ENCODE measurements around the gene LRRFIP2. TPM values are rescaled to one million over a fixed set of nuclear protein-coding genes. Genes with fewer than 3 reads are reported as not detected.

The LRRFIP2 gene
- total RNA-seq, 1 donor from 2014 or later: 34.1 TPM

GRCh38 chr3:37139567-37140052, 34.8 kb downstream of the LRRFIP2 start:
- H3K36me3 ChIP-seq (ENCODE audit: control insufficient read depth, insufficient read depth, low read length): no peaks in the 10 kb centered on the region
- H3K4me3 ChIP-seq (ENCODE audit: low read depth, low read length): no peak overlapping the region
- TF ChIP-seq CTCF (IDR thresholded peaks at IDR 0.05; ENCODE audit: insufficient read depth, low read length, poor library complexity, severe bottlenecking): no peak
- no peaks in the 10 kb centered on the region for H3K27me3 ChIP-seq (ENCODE audit: control insufficient read depth, insufficient read depth, low read length)
- DNase-seq (ENCODE audit: low read depth): no peak

GRCh38 chr3:37138816-37139215, 35.6 kb downstream of the LRRFIP2 start:
- no peaks in the 10 kb centered on the region for H3K36me3 ChIP-seq (ENCODE audit: control insufficient read depth, insufficient read depth, low read length)
- DNase-seq (ENCODE audit: low read depth): no peak
- no peak overlapping the region for H3K4me3 ChIP-seq (ENCODE audit: low read depth, low read length)
- TF ChIP-seq CTCF (IDR thresholded peaks at IDR 0.05; ENCODE audit: insufficient read depth, low read length, poor library complexity, severe bottlenecking): no peak
- H3K27me3 ChIP-seq (ENCODE audit: control insufficient read depth, insufficient read depth, low read length): no peaks in the 10 kb centered on the region

- no peaks in the 10 kb centered on the region for H3K36me3 ChIP-seq (ENCODE audit: control insufficient read depth, insufficient read depth, low read length)
- no peaks in the 10 kb centered on the region for H3K27me3 ChIP-seq (ENCODE audit: control insufficient read depth, insufficient read depth, low read length)
- no peak overlapping the region for H3K4me3 ChIP-seq (ENCODE audit: low read depth, low read length)
- no peak for TF ChIP-seq CTCF (IDR thresholded peaks at IDR 0.05; ENCODE audit: insufficient read depth, low read length, poor library complexity, severe bottlenecking)
- no peak for DNase-seq (ENCODE audit: low read depth)
Observed at GRCh38 chr3:37137516-37137915, 36.9 kb downstream of the LRRFIP2 start.

- TF ChIP-seq CTCF (IDR thresholded peaks at IDR 0.05; ENCODE audit: insufficient read depth, low read length, poor library complexity, severe bottlenecking): no peak
- H3K36me3 ChIP-seq (ENCODE audit: control insufficient read depth, insufficient read depth, low read length): no peaks in the 10 kb centered on the region
- H3K4me3 ChIP-seq (ENCODE audit: low read depth, low read length): no peak overlapping the region
- no peaks in the 10 kb centered on the region for H3K27me3 ChIP-seq (ENCODE audit: control insufficient read depth, insufficient read depth, low read length)
- DNase-seq (ENCODE audit: low read depth): no peak
Observed at GRCh38 chr3:37136067-37136466, 38.3 kb downstream of the LRRFIP2 start.

GRCh38 chr3:37135561-37135960, 38.8 kb downstream of the LRRFIP2 start:
- Histone ChIP-seq H3K36me3 (ENCODE audit: control insufficient read depth, insufficient read depth, low read length) (no peaks in the 10 kb centered on the region), H3K4me3 (ENCODE audit: low read depth, low read length) (no peak overlapping the region), H3K27me3 (ENCODE audit: control insufficient read depth, insufficient read depth, low read length) (no peaks in the 10 kb centered on the region)
- no peak for TF ChIP-seq CTCF (IDR thresholded peaks at IDR 0.05; ENCODE audit: insufficient read depth, low read length, poor library complexity, severe bottlenecking)
- no peak for DNase-seq (ENCODE audit: low read depth)

GRCh38 chr3:37132334-37132733, 42.0 kb downstream of the LRRFIP2 start:
- no peak for DNase-seq (ENCODE audit: low read depth)
- no peaks in the 10 kb centered on the region for H3K36me3 ChIP-seq (ENCODE audit: control insufficient read depth, insufficient read depth, low read length)
- no peaks in the 10 kb centered on the region for H3K27me3 ChIP-seq (ENCODE audit: control insufficient read depth, insufficient read depth, low read length)
- H3K4me3 ChIP-seq (ENCODE audit: low read depth, low read length): no peak overlapping the region
- no peak for TF ChIP-seq CTCF (IDR thresholded peaks at IDR 0.05; ENCODE audit: insufficient read depth, low read length, poor library complexity, severe bottlenecking)
